ENCODE data around the gene CTNNBL1. TPM values are rescaled to one million over a fixed set of nuclear protein-coding genes. Genes with fewer than 3 reads are reported as not detected.

CTNNBL1 gene
- total RNA-seq, 1 experiment from 2014 or later, result 71.2 TPM

DNA sequence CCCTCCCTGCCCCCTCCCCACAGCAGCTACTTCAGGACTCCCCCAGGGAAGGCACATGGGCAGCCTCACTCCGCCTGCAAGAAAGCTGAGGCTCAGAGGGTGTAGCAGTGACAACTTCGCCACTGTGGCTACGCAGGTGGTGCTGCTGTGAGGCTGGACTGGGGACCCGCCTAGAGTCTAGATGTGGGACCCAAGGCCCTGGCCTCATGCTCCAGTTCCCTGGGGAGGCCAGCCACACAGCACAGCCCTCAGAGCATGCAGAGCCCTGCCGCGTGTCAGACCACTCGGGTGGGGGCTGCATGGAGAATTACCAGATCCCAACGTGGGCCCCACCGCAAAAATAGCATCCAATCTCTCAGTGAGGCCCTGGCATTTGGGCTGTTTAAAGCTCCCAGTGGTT is 178.3 kb downstream of the CTNNBL1 start:
- TF ChIP-seq TCF7L2 (IDR thresholded peaks at IDR 0.05; ENCODE audit: low read depth, low read length), result no peak
- TF ChIP-seq, protein P1, sequence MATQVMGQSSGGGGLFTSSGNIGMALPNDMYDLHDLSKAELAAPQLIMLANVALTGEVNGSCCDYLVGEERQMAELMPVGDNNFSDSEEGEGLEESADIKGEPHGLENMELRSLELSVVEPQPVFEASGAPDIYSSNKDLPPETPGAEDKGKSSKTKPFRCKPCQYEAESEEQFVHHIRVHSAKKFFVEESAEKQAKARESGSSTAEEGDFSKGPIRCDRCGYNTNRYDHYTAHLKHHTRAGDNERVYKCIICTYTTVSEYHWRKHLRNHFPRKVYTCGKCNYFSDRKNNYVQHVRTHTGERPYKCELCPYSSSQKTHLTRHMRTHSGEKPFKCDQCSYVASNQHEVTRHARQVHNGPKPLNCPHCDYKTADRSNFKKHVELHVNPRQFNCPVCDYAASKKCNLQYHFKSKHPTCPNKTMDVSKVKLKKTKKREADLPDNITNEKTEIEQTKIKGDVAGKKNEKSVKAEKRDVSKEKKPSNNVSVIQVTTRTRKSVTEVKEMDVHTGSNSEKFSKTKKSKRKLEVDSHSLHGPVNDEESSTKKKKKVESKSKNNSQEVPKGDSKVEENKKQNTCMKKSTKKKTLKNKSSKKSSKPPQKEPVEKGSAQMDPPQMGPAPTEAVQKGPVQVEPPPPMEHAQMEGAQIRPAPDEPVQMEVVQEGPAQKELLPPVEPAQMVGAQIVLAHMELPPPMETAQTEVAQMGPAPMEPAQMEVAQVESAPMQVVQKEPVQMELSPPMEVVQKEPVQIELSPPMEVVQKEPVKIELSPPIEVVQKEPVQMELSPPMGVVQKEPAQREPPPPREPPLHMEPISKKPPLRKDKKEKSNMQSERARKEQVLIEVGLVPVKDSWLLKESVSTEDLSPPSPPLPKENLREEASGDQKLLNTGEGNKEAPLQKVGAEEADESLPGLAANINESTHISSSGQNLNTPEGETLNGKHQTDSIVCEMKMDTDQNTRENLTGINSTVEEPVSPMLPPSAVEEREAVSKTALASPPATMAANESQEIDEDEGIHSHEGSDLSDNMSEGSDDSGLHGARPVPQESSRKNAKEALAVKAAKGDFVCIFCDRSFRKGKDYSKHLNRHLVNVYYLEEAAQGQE (IDR thresholded peaks at IDR 0.05; ENCODE audit: insufficient read depth in 1 of 2, low read depth in 2 of 2, low read length in 1 of 2), result no peak
- TF ChIP-seq, protein P2, sequence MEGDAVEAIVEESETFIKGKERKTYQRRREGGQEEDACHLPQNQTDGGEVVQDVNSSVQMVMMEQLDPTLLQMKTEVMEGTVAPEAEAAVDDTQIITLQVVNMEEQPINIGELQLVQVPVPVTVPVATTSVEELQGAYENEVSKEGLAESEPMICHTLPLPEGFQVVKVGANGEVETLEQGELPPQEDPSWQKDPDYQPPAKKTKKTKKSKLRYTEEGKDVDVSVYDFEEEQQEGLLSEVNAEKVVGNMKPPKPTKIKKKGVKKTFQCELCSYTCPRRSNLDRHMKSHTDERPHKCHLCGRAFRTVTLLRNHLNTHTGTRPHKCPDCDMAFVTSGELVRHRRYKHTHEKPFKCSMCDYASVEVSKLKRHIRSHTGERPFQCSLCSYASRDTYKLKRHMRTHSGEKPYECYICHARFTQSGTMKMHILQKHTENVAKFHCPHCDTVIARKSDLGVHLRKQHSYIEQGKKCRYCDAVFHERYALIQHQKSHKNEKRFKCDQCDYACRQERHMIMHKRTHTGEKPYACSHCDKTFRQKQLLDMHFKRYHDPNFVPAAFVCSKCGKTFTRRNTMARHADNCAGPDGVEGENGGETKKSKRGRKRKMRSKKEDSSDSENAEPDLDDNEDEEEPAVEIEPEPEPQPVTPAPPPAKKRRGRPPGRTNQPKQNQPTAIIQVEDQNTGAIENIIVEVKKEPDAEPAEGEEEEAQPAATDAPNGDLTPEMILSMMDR (IDR thresholded peaks at IDR 0.05), result no peak
- no peak for TF ChIP-seq SIN3A (IDR thresholded peaks at IDR 0.05; ENCODE audit: borderline replicate concordance, insufficient read depth, low read depth, low read length)
- TF ChIP-seq POLR2AphosphoS5 (IDR thresholded peaks at IDR 0.05; ENCODE audit: low read depth, low read length), result no peak
- no peaks in the 10 kb centered on the region for H3K4me1 ChIP-seq (ENCODE audit: control insufficient read depth, insufficient read depth, low read length)
- ChIA-PET CTCF (no interaction called here), POLR2A (no interaction called here)
- ATAC-seq, result no peak
- H3K36me3 ChIP-seq (ENCODE audit: control insufficient read depth, insufficient read depth, low read length), result no peaks in the 10 kb centered on the region
- no peaks in the 10 kb centered on the region for H3K27me3 ChIP-seq (ENCODE audit: control insufficient read depth, insufficient read depth, low read length)
- H3K4me3 ChIP-seq (ENCODE audit: low read depth in 2 of 2, low read length in 2 of 2), result no peak overlapping the region
- no peak overlapping the region for H3K27ac ChIP-seq (ENCODE audit: low read length)
- DNase-seq (ENCODE audit: low read depth, low spot score), result no peak
- no peaks in the 10 kb centered on the region for H3K9me3 ChIP-seq (ENCODE audit: control insufficient read depth, insufficient read depth, low read depth, low read length)
- no TSS peak for BruUV-seq (replicated peaks)
- intact Hi-C loops (cut with micrococcal nuclease; ENCODE audit: unreplicated experiment), result no loop called here
- in situ Hi-C loops (cut with HindIII; ENCODE audit: low pct_unique_long_range_greater_than_20kb, low sequenced_read_pairs), result no loop called here

DNA sequence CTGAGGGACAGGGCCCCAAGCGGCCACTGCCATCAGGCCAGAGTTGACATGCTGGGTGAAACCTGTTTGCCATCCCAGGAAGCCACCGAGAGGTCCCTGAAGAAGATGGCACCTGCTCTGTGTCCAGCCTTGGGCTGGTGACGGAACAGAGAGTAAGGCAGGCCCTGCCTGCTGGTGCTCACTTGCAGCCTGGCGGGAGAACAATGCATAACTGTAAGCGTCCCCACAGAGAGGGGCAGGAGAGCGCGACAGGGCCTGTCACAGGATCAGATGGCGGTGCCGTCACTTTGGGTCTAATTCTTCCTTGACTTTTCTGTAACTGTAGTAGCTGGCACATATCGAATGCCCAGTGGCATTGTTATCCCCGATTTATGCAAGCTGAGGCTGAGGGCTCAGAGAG is 180.1 kb downstream of the CTNNBL1 start:
- POLR2A ChIA-PET, result no interaction called here
- intact Hi-C loops (cut with micrococcal nuclease; ENCODE audit: unreplicated experiment) (no loop called here), in situ Hi-C loops (cut with HindIII; ENCODE audit: low pct_unique_long_range_greater_than_20kb, low sequenced_read_pairs) (no loop called here)
- CTCF ChIA-PET, result no interaction called here
- H3K36me3 ChIP-seq (ENCODE audit: control insufficient read depth, insufficient read depth, low read length), result no peaks in the 10 kb centered on the region
- no peaks in the 10 kb centered on the region for H3K9me3 ChIP-seq (ENCODE audit: control insufficient read depth, insufficient read depth, low read depth, low read length)
- no peak overlapping the region for H3K4me3 ChIP-seq (ENCODE audit: low read depth in 2 of 2, low read length in 2 of 2)
- TF ChIP-seq POLR2AphosphoS5 (IDR thresholded peaks at IDR 0.05; ENCODE audit: low read depth, low read length) (no peak), TCF7L2 (IDR thresholded peaks at IDR 0.05; ENCODE audit: low read depth, low read length) (no peak), SIN3A (IDR thresholded peaks at IDR 0.05; ENCODE audit: borderline replicate concordance, insufficient read depth, low read depth, low read length) (no peak)
- TF ChIP-seq, protein P1 (IDR thresholded peaks at IDR 0.05; ENCODE audit: insufficient read depth in 1 of 2, low read depth in 2 of 2, low read length in 1 of 2), result no peak
- TF ChIP-seq, protein P2 (IDR thresholded peaks at IDR 0.05), result no peak
- no peaks in the 10 kb centered on the region for H3K27me3 ChIP-seq (ENCODE audit: control insufficient read depth, insufficient read depth, low read length)
- H3K4me1 ChIP-seq (ENCODE audit: control insufficient read depth, insufficient read depth, low read length), result no peaks in the 10 kb centered on the region
- BruUV-seq (replicated peaks), result no TSS peak
- ATAC-seq (no peak), DNase-seq (ENCODE audit: low read depth, low spot score) (no peak)
- H3K27ac ChIP-seq (ENCODE audit: low read length), result no peak overlapping the region

All from Panc1 (cell line).